KOPT-K1 (cell line): Measurements from ENCODE around the gene HOPX.
"Not testable (repeated sequence)": the region's sequence is repeated elsewhere in the genome, so short reads cannot be mapped to it uniquely, and the experiment has no call there.

Experiments used
- H3K27ac ChIP-seq: fragments of 200-600 bp; sonication (generic); 2 replicates; pipeline ENCODE4 v1.5.1; 2016; ENCODE audit warnings: antibody characterized with exemption, mild to moderate bottlenecking, low read depth, low read length; ENCODE audit not compliant: poor library complexity, severe bottlenecking
- H3K36me3 ChIP-seq: fragments of 200-600 bp; sonication (generic); 2 replicates; pipeline ENCODE4 v1.5.1; 2017; ENCODE audit warnings: antibody characterized with exemption, mild to moderate bottlenecking, low read length, moderate library complexity; ENCODE audit not compliant: insufficient read depth
- H3K9me3 ChIP-seq: fragments of 200-600 bp; sonication (generic); 2 replicates; pipeline ENCODE4 v1.5.1; 2017; ENCODE audit warnings: antibody characterized with exemption, low read length, mild to moderate bottlenecking; ENCODE audit not compliant: insufficient read depth, poor library complexity, severe bottlenecking

HOPX gene

DNA sequence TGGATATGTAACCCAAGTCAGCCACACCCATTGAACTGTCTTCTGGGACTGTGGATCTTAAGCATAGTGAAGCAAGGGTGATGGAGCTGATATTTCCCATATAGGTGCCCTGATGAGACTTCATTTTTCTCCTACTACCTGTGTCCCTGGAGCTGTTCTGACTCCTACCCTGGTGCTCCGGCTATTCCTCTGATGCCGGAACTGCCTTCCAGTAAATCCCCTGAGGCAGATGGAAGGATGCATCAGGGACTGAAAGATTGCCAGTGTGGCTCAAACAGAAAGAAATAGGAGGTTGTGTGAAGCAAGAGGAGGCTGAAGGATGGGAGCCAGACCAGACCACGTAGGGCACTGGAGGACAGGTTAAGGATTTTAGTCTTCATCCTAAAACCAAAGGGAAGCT, 74.7 kb downstream of the HOPX start:
- Histone ChIP-seq H3K27ac (no peak overlapping the region), H3K36me3 (no peaks in the 10 kb centered on the region), H3K9me3 (no peaks in the 10 kb centered on the region)

DNA sequence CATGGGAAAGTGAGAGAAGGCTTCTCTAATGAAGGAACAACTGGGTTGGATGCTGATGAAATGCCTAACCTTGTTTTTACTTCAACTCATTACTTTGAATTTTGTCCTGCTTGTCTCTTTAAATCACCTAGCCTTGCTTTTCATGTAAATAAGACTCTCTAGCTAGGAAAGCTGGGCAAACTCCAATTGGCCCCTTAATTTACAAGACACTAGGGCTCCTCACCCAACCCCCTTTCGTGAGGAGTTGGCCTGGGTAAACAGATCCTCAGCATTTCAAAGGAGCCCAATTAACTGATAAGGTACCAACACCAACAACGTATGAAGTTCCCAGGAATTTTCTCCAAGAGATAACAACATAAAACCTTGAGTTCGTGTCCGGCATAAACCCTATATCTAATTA, 75.6 kb downstream of the HOPX start:
- H3K9me3 ChIP-seq: not testable (repeated sequence)

DNA sequence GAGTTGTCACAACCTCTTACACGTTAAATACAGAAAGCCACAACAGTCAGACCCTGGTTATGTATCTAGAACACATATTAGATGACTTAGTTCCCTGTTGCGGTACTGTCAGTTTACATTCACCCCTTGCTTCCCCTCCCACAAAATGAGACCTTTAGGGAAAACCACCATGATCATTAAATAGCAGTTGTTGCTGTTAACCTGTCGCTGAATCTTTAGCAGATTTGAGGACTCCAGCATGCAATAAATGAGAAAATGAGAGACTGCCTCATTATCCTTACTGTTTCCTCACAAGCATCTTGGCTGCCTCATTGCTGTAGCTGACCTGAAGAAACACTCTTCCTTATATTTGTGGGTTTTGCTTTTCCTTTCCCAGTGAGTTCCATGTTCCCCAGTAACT, 77.8 kb downstream of the HOPX start:
- H3K36me3 ChIP-seq: no peaks in the 10 kb centered on the region
- H3K9me3 ChIP-seq: no peaks in the 10 kb centered on the region
- no peak overlapping the region for H3K27ac ChIP-seq

More for the DNA sequence above, 75.6 kb downstream of the HOPX start:
- H3K27ac ChIP-seq, H3K36me3 ChIP-seq: not testable (repeated sequence)
